K562 (cell line): ENCODE measurements around the gene CYP26A1. TPM values are rescaled to one million over a fixed set of nuclear protein-coding genes. Genes with fewer than 3 reads are reported as not detected.

Experiments
- BCOR ChIP-seq: fragments of 450-650 bp; IDR thresholded peaks from 2 replicates; pipeline ENCODE4 v1.6.1; 2016
- CHD2 ChIP-seq: IDR thresholded peaks from 2 replicates; pipeline ENCODE4 v1.6.1; 2011; ENCODE audit warnings: low read depth, low read length
- FOXA1 ChIP-seq: fragments of 450-650 bp; IDR thresholded peaks from 2 replicates; pipeline ENCODE4 v1.6.1; 2016; ENCODE audit warnings: mild to moderate bottlenecking, borderline replicate concordance
- KLF1 ChIP-seq: fragments of 450-650 bp; IDR thresholded peaks from 2 replicates; pipeline ENCODE4 v1.6.1; 2016; ENCODE audit warnings: missing genetic modification characterization, missing compliant biosample characterization
- LEF1 ChIP-seq: fragments of 450-650 bp; IDR thresholded peaks from 2 replicates; pipeline ENCODE4 v1.6.1; 2016; ENCODE audit warnings: mild to moderate bottlenecking
- RERE ChIP-seq: sonication (generic); formaldehyde crosslinking; IDR thresholded peaks from 2 replicates; pipeline ENCODE4 v1.8.0; 2023; ENCODE audit warnings: missing genetic modification reagents, mild to moderate bottlenecking, borderline replicate concordance
- SMARCE1 ChIP-seq: fragments of 450-650 bp; IDR thresholded peaks from 2 replicates; pipeline ENCODE4 v1.7.1; 2016; ENCODE audit warnings: mild to moderate bottlenecking
- TARDBP ChIP-seq: fragments of 450-650 bp; IDR thresholded peaks from 2 replicates; pipeline ENCODE4 v1.6.1; 2016
- TCF15 ChIP-seq: fragments of 250-450 bp; sonication (Bioruptor Pico); IDR thresholded peaks from 2 replicates; pipeline ENCODE4 v1.8.0; 2022; ENCODE audit warnings: moderate library complexity, mild to moderate bottlenecking, inconsistent platforms
- ZNF197 ChIP-seq: fragments of 200-800 bp; sonication (Bioruptor generic); IDR thresholded peaks from 2 replicates; pipeline ENCODE4 v1.6.1; 2016; ENCODE audit warnings: low read depth, missing genetic modification characterization, missing compliant biosample characterization
- ZNF551 ChIP-seq: fragments of 250-450 bp; sonication (Bioruptor Pico); IDR thresholded peaks from 2 replicates; pipeline ENCODE4 v1.5.0; 2021; ENCODE audit warnings: mild to moderate bottlenecking, moderate library complexity
- ZNF57 ChIP-seq: fragments of 450-650 bp; formaldehyde crosslinking; IDR thresholded peaks from 2 replicates; pipeline ENCODE4 v1.4.0; 2020; ENCODE audit warnings: mild to moderate bottlenecking, moderate library complexity
- ZSCAN32 ChIP-seq: fragments of 450-650 bp; formaldehyde crosslinking; IDR thresholded peaks from 2 replicates; pipeline ENCODE4 v1.4.0; 2020; ENCODE audit warnings: mild to moderate bottlenecking, moderate library complexity
- polyA plus RNA-seq, 8 experiments: library from polyadenylated mRNA; depleted of rRNA in 4 of 8; stranded (reverse) in 5 of 8; unstranded in 3 of 8; fragments of >200 nt; fragmentation: Nextera tagmentation in 2 of 8; fragmentation: Illumina TruSeq in 1 of 8; extraction: Ambion mirVana in 2 of 8; extraction: Trizol in 1 of 8; gene quantifications; 2 replicates each; pipeline versions ENCODE4 v1.2.1 to v1.2.3, GENCODE V29; 2011 to 2014; ENCODE audit warnings: inconsistent platforms in 1 of 8, missing spikeins in 1 of 8
- total RNA-seq, 7 experiments: library from RNA; depleted of rRNA in 6 of 7; stranded (reverse); fragments of >200 nt in 6 of 7; fragmentation: Illumina TruSeq in 2 of 7; extraction: Trizol in 2 of 7; gene quantifications; 2 replicates each; pipeline versions ENCODE4 v1.2.1 to v1.2.3, GENCODE V29; 2011 to 2021; ENCODE audit warnings: low replicate concordance in 1 of 7
- TF ChIP-seq, protein P1 (sequence below): fragments of 250-450 bp; sonication (Bioruptor Pico); IDR thresholded peaks from 2 replicates; pipeline ENCODE4 v1.5.0; 2020; ENCODE audit warnings: mild to moderate bottlenecking, borderline replicate concordance

CYP26A1 gene
- total and polyA plus RNA-seq, 9 of the 15 experiments (the other 6 are each of a cell fraction or from before 2014, with no cell fraction given) = 0.11 to 5.1 (median 1.6) TPM

GRCh38 chr10:93058139-93058538 is 15.6 kb upstream of the CYP26A1 start (continued):
- no peak for TF ChIP-seq TARDBP
- TF ChIP-seq ZSCAN32 = no peak
- TF ChIP-seq KLF1 (tag) = no peak
- TF ChIP-seq RERE = no peak
- no peak for TF ChIP-seq LEF1
- no peak for TF ChIP-seq CHD2
- TF ChIP-seq FOXA1 = no peak
- no peak for TF ChIP-seq SMARCE1
- no peak for TF ChIP-seq ZNF197 (CRISPR knock-in tag)
- TF ChIP-seq TCF15 (CRISPR knock-in tag) = no peak
- TF ChIP-seq ZNF57 (CRISPR knock-in tag) = no peak
- no peak for TF ChIP-seq ZNF551 (CRISPR knock-in tag)
- TF ChIP-seq, protein P1, sequence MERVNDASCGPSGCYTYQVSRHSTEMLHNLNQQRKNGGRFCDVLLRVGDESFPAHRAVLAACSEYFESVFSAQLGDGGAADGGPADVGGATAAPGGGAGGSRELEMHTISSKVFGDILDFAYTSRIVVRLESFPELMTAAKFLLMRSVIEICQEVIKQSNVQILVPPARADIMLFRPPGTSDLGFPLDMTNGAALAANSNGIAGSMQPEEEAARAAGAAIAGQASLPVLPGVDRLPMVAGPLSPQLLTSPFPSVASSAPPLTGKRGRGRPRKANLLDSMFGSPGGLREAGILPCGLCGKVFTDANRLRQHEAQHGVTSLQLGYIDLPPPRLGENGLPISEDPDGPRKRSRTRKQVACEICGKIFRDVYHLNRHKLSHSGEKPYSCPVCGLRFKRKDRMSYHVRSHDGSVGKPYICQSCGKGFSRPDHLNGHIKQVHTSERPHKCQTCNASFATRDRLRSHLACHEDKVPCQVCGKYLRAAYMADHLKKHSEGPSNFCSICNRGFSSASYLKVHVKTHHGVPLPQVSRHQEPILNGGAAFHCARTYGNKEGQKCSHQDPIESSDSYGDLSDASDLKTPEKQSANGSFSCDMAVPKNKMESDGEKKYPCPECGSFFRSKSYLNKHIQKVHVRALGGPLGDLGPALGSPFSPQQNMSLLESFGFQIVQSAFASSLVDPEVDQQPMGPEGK (CRISPR knock-in tag) = no peak
- no peak for TF ChIP-seq BCOR
